WTC11 (cell line): Measurements from ENCODE around the gene BICD1. TPM values are rescaled to one million over a fixed set of nuclear protein-coding genes. Genes with fewer than 3 reads are reported as not detected.
"Not testable (repeated sequence)": the region's sequence is repeated elsewhere in the genome, so short reads cannot be mapped to it uniquely, and the experiment has no call there.

ENCODE experiments used
- ATAC-seq: fragments of 200-7000 bp; cut with Tn5 transposase; 2 replicates; pipeline ENCODE4 v1.10.0; 2021; ENCODE audit warnings: mild to moderate bottlenecking, moderate library complexity
- CTCF ChIA-PET: fragments of 300-600 bp; sonication (Branson Sonifier 250); formaldehyde crosslinking; loops from one replicate; lab custom pipeline; 2021; ENCODE audit warnings: antibody characterized with exemption; lab: Charles Lee
- POLR2A ChIA-PET: fragments of 350-600 bp; sonication (Branson Sonifier 250); formaldehyde crosslinking; loops from one replicate; lab custom pipeline; 2021; ENCODE audit warnings: antibody characterized with exemption; lab: Charles Lee
- DNase-seq: peaks from one replicate; pipeline ENCODE4 v3.0.0; 2021; ENCODE audit warnings: low spot score
- H3K27ac Mint-ChIP-seq: 2 replicates; pipeline ENCODE4 v1.8.0; 2021; ENCODE audit warnings: mixed read lengths
- H3K27me3 Mint-ChIP-seq: 2 replicates; pipeline ENCODE4 v1.8.0; 2021; ENCODE audit warnings: low read depth, mild to moderate bottlenecking, moderate library complexity, mixed read lengths
- H3K36me3 Mint-ChIP-seq: 2 replicates; pipeline ENCODE4 v1.8.0; 2021; ENCODE audit warnings: mixed read lengths
- H3K4me1 Mint-ChIP-seq: 2 replicates; pipeline ENCODE4 v1.8.0; 2022; ENCODE audit warnings: mixed read lengths
- H3K4me3 Mint-ChIP-seq: 2 replicates; pipeline ENCODE4 v1.8.0; 2021; ENCODE audit warnings: mild to moderate bottlenecking, moderate library complexity, mixed read lengths
- H3K9me3 Mint-ChIP-seq: 2 replicates; pipeline ENCODE4 v1.8.0; 2021; ENCODE audit warnings: mixed read lengths
- AR ChIP-seq: fragments of 250-450 bp; sonication (Bioruptor Pico); IDR thresholded peaks from 2 replicates; pipeline ENCODE4 v1.9.0; 2021; ENCODE audit warnings: mild to moderate bottlenecking
- ATF2 ChIP-seq: sonication (generic); formaldehyde crosslinking; IDR thresholded peaks from 2 replicates; pipeline ENCODE4 v1.8.1; 2022; ENCODE audit warnings: low read depth, missing genetic modification reagents, borderline replicate concordance
- CBFB ChIP-seq: sonication (generic); formaldehyde crosslinking; IDR thresholded peaks from 2 replicates; pipeline ENCODE4 v1.8.1; 2022; ENCODE audit warnings: mild to moderate bottlenecking, low read depth, missing genetic modification reagents
- CREB1 ChIP-seq: sonication (generic); formaldehyde crosslinking; IDR thresholded peaks from 2 replicates; pipeline ENCODE4 v1.8.0; 2023; ENCODE audit warnings: mild to moderate bottlenecking, missing genetic modification reagents
- ESRRA ChIP-seq: sonication (generic); formaldehyde crosslinking; IDR thresholded peaks from 2 replicates; pipeline ENCODE4 v1.8.1; 2022; ENCODE audit warnings: mild to moderate bottlenecking, missing genetic modification reagents, borderline replicate concordance
- GRHL2 ChIP-seq: fragments of 250-450 bp; sonication (Bioruptor Pico); IDR thresholded peaks from 2 replicates; pipeline ENCODE4 v1.8.0; 2022; ENCODE audit warnings: mild to moderate bottlenecking, moderate library complexity; ENCODE audit not compliant: insufficient replicate concordance, severe bottlenecking
- GTF2I ChIP-seq: fragments of 250-450 bp; sonication (Bioruptor Pico); conservative IDR thresholded peaks from 2 replicates; pipeline ENCODE4 v1.4.0; 2021; ENCODE audit warnings: mild to moderate bottlenecking
- NFE2L1 ChIP-seq: sonication (generic); formaldehyde crosslinking; IDR thresholded peaks from 2 replicates; pipeline ENCODE4 v1.8.1; 2023; ENCODE audit warnings: missing genetic modification reagents
- PRDM15 ChIP-seq: sonication (generic); formaldehyde crosslinking; IDR thresholded peaks from 2 replicates; pipeline ENCODE4 v1.8.0; 2022; ENCODE audit warnings: missing genetic modification reagents
- SMAD4 ChIP-seq: sonication (generic); formaldehyde crosslinking; IDR thresholded peaks from 2 replicates; pipeline ENCODE4 v1.8.0; 2022; ENCODE audit warnings: mild to moderate bottlenecking, missing genetic modification reagents
- STAT6 ChIP-seq: sonication (generic); formaldehyde crosslinking; conservative IDR thresholded peaks from 2 replicates; pipeline ENCODE4 v1.8.1; 2023; ENCODE audit warnings: mild to moderate bottlenecking, low read depth, missing genetic modification reagents, moderate library complexity
- ZBTB21 ChIP-seq: sonication (generic); formaldehyde crosslinking; IDR thresholded peaks from 2 replicates; pipeline ENCODE4 v1.8.1; 2023; ENCODE audit warnings: mild to moderate bottlenecking, missing genetic modification reagents, borderline replicate concordance
- ZNF263 ChIP-seq: sonication (generic); formaldehyde crosslinking; IDR thresholded peaks from 2 replicates; pipeline ENCODE4 v1.8.1; 2022; ENCODE audit warnings: low read depth, mild to moderate bottlenecking, moderate library complexity, missing genetic modification reagents
- ZNF423 ChIP-seq: fragments of 250-450 bp; sonication (Bioruptor Pico); IDR thresholded peaks from 2 replicates; pipeline ENCODE4 v2.1.2; 2022; ENCODE audit warnings: mild to moderate bottlenecking, moderate library complexity
- total RNA-seq: library from RNA; stranded (reverse); gene quantifications from 3 replicates; pipeline ENCODE4 v1.2.3, GENCODE V29; 2021
- TF ChIP-seq, protein P1 (sequence below): sonication (generic); formaldehyde crosslinking; IDR thresholded peaks from 2 replicates; pipeline ENCODE4 v1.8.0; 2022; ENCODE audit warnings: mild to moderate bottlenecking, missing genetic modification reagents
- TF ChIP-seq, protein P2 (sequence below): sonication (generic); formaldehyde crosslinking; IDR thresholded peaks from 2 replicates; pipeline ENCODE4 v1.8.1; 2023; ENCODE audit warnings: mild to moderate bottlenecking, missing genetic modification reagents, borderline replicate concordance

The BICD1 gene
- total RNA-seq, 1 experiment from 2014 or later: 69.4 TPM

- H3K27me3 Mint-ChIP-seq, H3K36me3 Mint-ChIP-seq, H3K4me3 Mint-ChIP-seq, H3K27ac Mint-ChIP-seq, DNase-seq, H3K9me3 Mint-ChIP-seq: not testable (repeated sequence)
- peaks cover 18% of the 10 kb centered on the region for H3K4me1 Mint-ChIP-seq
- ChIA-PET CTCF (interaction anchor here (1.0 kb wide), 1 partner anchor 162 kb away, joined by 3 read pairs; no protein-coding TSS in a partner anchor), POLR2A (interaction anchor here (0.7 kb wide), 1 partner anchor 186 kb away, joined by 6 read pairs; no protein-coding TSS in a partner anchor)
- ATAC-seq: peak; percentile 60
Measured at GRCh38 chr12:32099275-32099674, 7.4 kb upstream of the BICD1 start.

GRCh38 chr12:32100361-32100760, 6.3 kb upstream of the BICD1 start:
- H3K27ac Mint-ChIP-seq: no peak overlapping the region; the same call in 1 of the 2 replicates
- H3K4me1 Mint-ChIP-seq: peaks cover 22% of the 10 kb centered on the region
- TF ChIP-seq NFE2L1 (CRISPR knock-in tag) (no peak), GTF2I (CRISPR knock-in tag) (no peak)
- no peak overlapping the region for H3K4me3 Mint-ChIP-seq
- CTCF ChIA-PET: interaction anchor here (0.5 to 1.0 kb wide), 2 partner anchors 211 to 616 kb away, joined by 3 to 4 read pairs; no protein-coding TSS in a partner anchor
- POLR2A ChIA-PET: no interaction called here
- no peak for DNase-seq
- ATAC-seq: no peak; the same call in 1 of the 2 replicates
- H3K27me3 Mint-ChIP-seq: no peaks in the 10 kb centered on the region; the same call in 1 of the 2 replicates
- H3K36me3 Mint-ChIP-seq: no peaks in the 10 kb centered on the region
- no peaks in the 10 kb centered on the region for H3K9me3 Mint-ChIP-seq

- no peak for ATAC-seq
- Mint-ChIP-seq H3K4me1 (peaks cover 27% of the 10 kb centered on the region), H3K36me3 (no peaks in the 10 kb centered on the region), H3K27me3 (no peaks in the 10 kb centered on the region; the same call in 1 of the 2 replicates), H3K27ac (no peak overlapping the region), H3K4me3 (no peak overlapping the region), H3K9me3 (no peaks in the 10 kb centered on the region)
- CTCF ChIA-PET: interaction anchor here (0.5 to 1.0 kb wide), 2 partner anchors 211 to 617 kb away, joined by 3 to 4 read pairs; no protein-coding TSS in a partner anchor
- no peak for DNase-seq
- POLR2A ChIA-PET: no interaction called here
- no peak for TF ChIP-seq GRHL2 (CRISPR knock-in tag)
- no peak for TF ChIP-seq AR (CRISPR knock-in tag)
- no peak for TF ChIP-seq CBFB (CRISPR knock-in tag)
- no peak for TF ChIP-seq PRDM15
- no peak for TF ChIP-seq ESRRA (CRISPR knock-in tag)
- no peak for TF ChIP-seq ZNF263 (CRISPR knock-in tag)
- TF ChIP-seq ATF2: no peak
- no peak for TF ChIP-seq CREB1
- TF ChIP-seq ZNF423 (CRISPR knock-in tag): no peak
- TF ChIP-seq NFE2L1 (CRISPR knock-in tag): no peak
- no peak for TF ChIP-seq ZBTB21
- TF ChIP-seq, protein P1, sequence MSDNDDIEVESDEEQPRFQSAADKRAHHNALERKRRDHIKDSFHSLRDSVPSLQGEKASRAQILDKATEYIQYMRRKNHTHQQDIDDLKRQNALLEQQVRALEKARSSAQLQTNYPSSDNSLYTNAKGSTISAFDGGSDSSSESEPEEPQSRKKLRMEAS (CRISPR knock-in tag): no peak
- TF ChIP-seq STAT6 (CRISPR knock-in tag): no peak
- TF ChIP-seq, protein P2, sequence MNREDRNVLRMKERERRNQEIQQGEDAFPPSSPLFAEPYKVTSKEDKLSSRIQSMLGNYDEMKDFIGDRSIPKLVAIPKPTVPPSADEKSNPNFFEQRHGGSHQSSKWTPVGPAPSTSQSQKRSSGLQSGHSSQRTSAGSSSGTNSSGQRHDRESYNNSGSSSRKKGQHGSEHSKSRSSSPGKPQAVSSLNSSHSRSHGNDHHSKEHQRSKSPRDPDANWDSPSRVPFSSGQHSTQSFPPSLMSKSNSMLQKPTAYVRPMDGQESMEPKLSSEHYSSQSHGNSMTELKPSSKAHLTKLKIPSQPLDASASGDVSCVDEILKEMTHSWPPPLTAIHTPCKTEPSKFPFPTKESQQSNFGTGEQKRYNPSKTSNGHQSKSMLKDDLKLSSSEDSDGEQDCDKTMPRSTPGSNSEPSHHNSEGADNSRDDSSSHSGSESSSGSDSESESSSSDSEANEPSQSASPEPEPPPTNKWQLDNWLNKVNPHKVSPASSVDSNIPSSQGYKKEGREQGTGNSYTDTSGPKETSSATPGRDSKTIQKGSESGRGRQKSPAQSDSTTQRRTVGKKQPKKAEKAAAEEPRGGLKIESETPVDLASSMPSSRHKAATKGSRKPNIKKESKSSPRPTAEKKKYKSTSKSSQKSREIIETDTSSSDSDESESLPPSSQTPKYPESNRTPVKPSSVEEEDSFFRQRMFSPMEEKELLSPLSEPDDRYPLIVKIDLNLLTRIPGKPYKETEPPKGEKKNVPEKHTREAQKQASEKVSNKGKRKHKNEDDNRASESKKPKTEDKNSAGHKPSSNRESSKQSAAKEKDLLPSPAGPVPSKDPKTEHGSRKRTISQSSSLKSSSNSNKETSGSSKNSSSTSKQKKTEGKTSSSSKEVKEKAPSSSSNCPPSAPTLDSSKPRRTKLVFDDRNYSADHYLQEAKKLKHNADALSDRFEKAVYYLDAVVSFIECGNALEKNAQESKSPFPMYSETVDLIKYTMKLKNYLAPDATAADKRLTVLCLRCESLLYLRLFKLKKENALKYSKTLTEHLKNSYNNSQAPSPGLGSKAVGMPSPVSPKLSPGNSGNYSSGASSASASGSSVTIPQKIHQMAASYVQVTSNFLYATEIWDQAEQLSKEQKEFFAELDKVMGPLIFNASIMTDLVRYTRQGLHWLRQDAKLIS (CRISPR knock-in tag): no peak
- no peak for TF ChIP-seq SMAD4 (CRISPR knock-in tag)
Measured at GRCh38 chr12:32100888-32101287, 5.8 kb upstream of the BICD1 start.
